Liver (tissue), 9 donors: ENCODE results near the gene MAP4K4. TPM values are rescaled to one million over a fixed set of nuclear protein-coding genes. Genes with fewer than 3 reads are reported as not detected.

ENCODE experiments used
- DNase-seq: peaks from one replicate; pipeline ENCODE4 v3.0.0-alpha.2; 2017; ENCODE audit warnings: low spot score
- H3K27ac ChIP-seq, 2 donors: one replicate each; pipeline ENCODE4 v1.7.0; 2013; ENCODE audit warnings: inconsistent platforms in 2 of 2, low read length in 2 of 2, control low read depth in 1 of 2, low read depth in 1 of 2, mild to moderate bottlenecking in 1 of 2
- H3K27me3 ChIP-seq, 4 donors: one replicate each; pipeline versions ENCODE4 v1.6.1 to v1.7.0; 2013; ENCODE audit warnings: low read length in 3 of 4, inconsistent platforms in 1 of 4, mild to moderate bottlenecking in 1 of 4, moderate library complexity in 1 of 4; ENCODE audit not compliant: control insufficient read depth in 4 of 4, insufficient read depth in 4 of 4
- H3K36me3 ChIP-seq, 4 donors: one replicate each; pipeline versions ENCODE4 v1.6.1 to v1.7.0; 2013; ENCODE audit warnings: low read length in 3 of 4, mild to moderate bottlenecking in 3 of 4, low read depth in 1 of 4, moderate library complexity in 1 of 4; ENCODE audit not compliant: control insufficient read depth in 4 of 4, insufficient read depth in 3 of 4
- H3K4me1 ChIP-seq, 4 donors: one replicate each; pipeline versions ENCODE4 v1.6.1 to v1.7.0; 2013; ENCODE audit warnings: low read length in 3 of 4, mild to moderate bottlenecking in 3 of 4, moderate library complexity in 1 of 4; ENCODE audit not compliant: control insufficient read depth in 4 of 4, insufficient read depth in 4 of 4
- H3K4me3 ChIP-seq, 3 donors: one replicate each; pipeline versions ENCODE4 v1.6.1 to v1.7.0; 2013; ENCODE audit warnings: low read length in 3 of 3, control low read depth in 1 of 3, low read depth in 1 of 3, mild to moderate bottlenecking in 1 of 3
- H3K9ac ChIP-seq, 2 donors: one replicate each; pipeline ENCODE4 v1.7.0; 2013; ENCODE audit warnings: low read length in 2 of 2, mild to moderate bottlenecking in 2 of 2, moderate library complexity in 2 of 2, control low read depth in 1 of 2, low read depth in 1 of 2
- H3K9me3 ChIP-seq, 4 donors: one replicate each; pipeline versions ENCODE4 v1.6.1 to v1.7.0; 2013; ENCODE audit warnings: low read length in 3 of 4; ENCODE audit not compliant: control insufficient read depth in 4 of 4
- ATF3 ChIP-seq: IDR thresholded peaks from 2 replicates; pipeline ENCODE4 v1.6.1; 2016; ENCODE audit warnings: antibody characterized with exemption
- CTCF ChIP-seq: fragments of 150-350 bp; IDR thresholded peaks from 2 replicates; pipeline ENCODE4 v1.5.1; 2017; ENCODE audit warnings: improper control_type of control experiment, low read depth, low read length; ENCODE audit not compliant: missing input control
- EGR1 ChIP-seq, 2 donors: IDR thresholded peaks; 2 replicates each; pipeline ENCODE4 v1.6.1; 2016 to 2018; ENCODE audit warnings: antibody characterized with exemption in 2 of 2, low read depth in 2 of 2
- GABPA ChIP-seq, 2 donors: IDR thresholded peaks in 1 of 2; conservative IDR thresholded peaks in 1 of 2; 2 replicates each; pipeline ENCODE4 v1.6.1; 2016; ENCODE audit warnings: antibody characterized with exemption in 2 of 2, mild to moderate bottlenecking in 1 of 2, moderate library complexity in 1 of 2
- HNF4A ChIP-seq, 2 donors: conservative IDR thresholded peaks; 2 replicates each; pipeline ENCODE4 v1.6.1; 2016; ENCODE audit warnings: antibody characterized with exemption in 2 of 2, mild to moderate bottlenecking in 2 of 2
- JUND ChIP-seq, 2 donors: IDR thresholded peaks; 2 replicates each; pipeline ENCODE4 v1.6.1; 2016; ENCODE audit warnings: antibody characterized with exemption in 2 of 2
- NR2F2 ChIP-seq: IDR thresholded peaks from 2 replicates; pipeline ENCODE4 v1.6.1; 2016; ENCODE audit warnings: antibody characterized with exemption
- RAD21 ChIP-seq, 2 donors: IDR thresholded peaks; 2 replicates each; pipeline ENCODE4 v1.6.1; 2016; ENCODE audit warnings: antibody characterized with exemption in 2 of 2, mild to moderate bottlenecking in 2 of 2
- REST ChIP-seq: IDR thresholded peaks from 2 replicates; pipeline ENCODE4 v1.6.1; 2016; ENCODE audit warnings: antibody characterized with exemption, mild to moderate bottlenecking
- RXRA ChIP-seq, 2 donors: IDR thresholded peaks; 2 replicates each; pipeline ENCODE4 v1.6.1; 2017 to 2018; ENCODE audit warnings: antibody characterized with exemption in 2 of 2, mild to moderate bottlenecking in 1 of 2
- SP1 ChIP-seq: IDR thresholded peaks from 2 replicates; pipeline ENCODE4 v1.6.1; 2018; ENCODE audit warnings: antibody characterized with exemption, mild to moderate bottlenecking
- TAF1 ChIP-seq: conservative IDR thresholded peaks from 2 replicates; pipeline ENCODE4 v1.6.1; 2016; ENCODE audit warnings: antibody characterized with exemption, mild to moderate bottlenecking
- YY1 ChIP-seq: IDR thresholded peaks from 2 replicates; pipeline ENCODE4 v1.6.1; 2016; ENCODE audit warnings: antibody characterized with exemption, mild to moderate bottlenecking
- ZBTB33 ChIP-seq: IDR thresholded peaks from 2 replicates; pipeline ENCODE4 v1.6.1; 2016; ENCODE audit warnings: antibody characterized with exemption
- WGBS: extraction: QIAGEN DNeasy Blood & Tissue Kit; methylation state at CpG from one replicate; pipeline ENCODE4 v1.1.7; 2013; 5-methylcytosine and 5-hydroxymethylcytosine counted together
- polyA plus RNA-seq, 2 donors: library from polyadenylated mRNA; stranded (reverse) in 1 of 2; unstranded in 1 of 2; fragments of 200-250 nt in 1 of 2; fragments of >200 nt in 1 of 2; fragmentation: Nextera tagmentation in 1 of 2; extraction: Ambion mirVana in 1 of 2; gene quantifications; one replicate each; pipeline versions ENCODE4 v1.2.1 to v1.2.3, GENCODE V29; 2013 to 2015
- total RNA-seq, 2 donors: library from RNA; depleted of rRNA; stranded (reverse); fragments of >200 nt; gene quantifications; one replicate each; pipeline ENCODE4 v1.2.3, GENCODE V29; 2014
- donor health status: healthy.
- donor health status: healthy.
- donor health status: healthy.
- donor health status: healthy.
- donor health status: healthy.

The MAP4K4 gene
- total and polyA plus RNA-seq, 4 donors: 9.1 to 40.0 (median 23.6) TPM

GRCh38 chr2:101895039-101895438 is 197.5 kb downstream of the MAP4K4 start:
- TF ChIP-seq HNF4A (conservative IDR thresholded peaks at IDR 0.05): no peak
- TF ChIP-seq CTCF: no peak
- no peak for TF ChIP-seq JUND (IDR thresholded peaks at IDR 0.05)
- no peak for TF ChIP-seq EGR1 (IDR thresholded peaks at IDR 0.05; ENCODE audit: low read depth in 2 of 2)
- no peak for TF ChIP-seq SP1
- TF ChIP-seq RXRA (IDR thresholded peaks at IDR 0.05): no peak
- no peak for TF ChIP-seq TAF1
- TF ChIP-seq REST: no peak
- no peak for TF ChIP-seq NR2F2
- no peaks in the 10 kb centered on the region for H3K9me3 ChIP-seq
- no peak overlapping the region for H3K9ac ChIP-seq
- DNase-seq: no peak
- peaks cover 0 to 10% (median 9%) of the 10 kb centered on the region in 4 donors for H3K4me1 ChIP-seq
- peaks cover 3 to 15% (median 13%) of the 10 kb centered on the region in 4 donors for H3K36me3 ChIP-seq
- H3K27ac ChIP-seq: no peak overlapping the region
- WGBS: 87% methylated on average over 7 of the region's 7 CpGs
- H3K4me3 ChIP-seq: no peak overlapping the region
- no peaks in the 10 kb centered on the region for H3K27me3 ChIP-seq

GRCh38 chr2:101895819-101896322 is 198.4 kb downstream of the MAP4K4 start:
- peaks cover 3 to 15% (median 13%) of the 10 kb centered on the region in 4 donors for H3K36me3 ChIP-seq
- no peaks in the 10 kb centered on the region for H3K9me3 ChIP-seq
- H3K27me3 ChIP-seq: no peaks in the 10 kb centered on the region
- DNase-seq: no peak
- peaks cover 0 to 10% (median 9%) of the 10 kb centered on the region in 4 donors for H3K4me1 ChIP-seq
- H3K9ac ChIP-seq: no peak overlapping the region
- H3K27ac ChIP-seq: no peak overlapping the region
- TF ChIP-seq ZBTB33: no peak
- TF ChIP-seq HNF4A (conservative IDR thresholded peaks at IDR 0.05): no peak
- no peak for TF ChIP-seq GABPA (IDR thresholded peaks at IDR 0.05 in 1 of 2, conservative IDR thresholded peaks at IDR 0.05 in 1 of 2)
- no peak for TF ChIP-seq ATF3
- TF ChIP-seq SP1: no peak
- TF ChIP-seq YY1: no peak
- no peak for TF ChIP-seq RAD21 (IDR thresholded peaks at IDR 0.05)
- no peak for TF ChIP-seq NR2F2
- no peak for TF ChIP-seq EGR1 (IDR thresholded peaks at IDR 0.05; ENCODE audit: low read depth in 2 of 2)
- no peak for TF ChIP-seq RXRA (IDR thresholded peaks at IDR 0.05)
- no peak for TF ChIP-seq TAF1
- WGBS: 45% methylated on average over 2 of the region's 2 CpGs
- H3K4me3 ChIP-seq: no peak overlapping the region
